H9 (cell line): ENCODE data around the gene PCDHB13. TPM values are rescaled to one million over a fixed set of nuclear protein-coding genes. Genes with fewer than 3 reads are reported as not detected.
"Not testable (repeated sequence)": the region's sequence is repeated elsewhere in the genome, so short reads cannot be mapped to it uniquely, and the experiment has no call there.

ENCODE experiments used
- DNase-seq: peaks from one replicate; pipeline ENCODE4 v3.0.0-alpha.2; 2017
- H2AFZ ChIP-seq: one replicate; pipeline ENCODE4 v1.6.1; 2013; ENCODE audit warnings: mild to moderate bottlenecking, low read length, control low read depth, moderate library complexity
- H2AK5ac ChIP-seq: 2 replicates; pipeline ENCODE4 v1.6.1; 2013; ENCODE audit warnings: low read length, control low read depth, mixed read lengths; ENCODE audit not compliant: insufficient read length
- H2BK120ac ChIP-seq: one replicate; pipeline ENCODE4 v1.6.1; 2013; ENCODE audit warnings: low read depth, mild to moderate bottlenecking, low read length, control low read depth, inconsistent platforms; ENCODE audit not compliant: poor library complexity, severe bottlenecking
- H2BK12ac ChIP-seq: 2 replicates; pipeline ENCODE4 v1.6.1; 2013; ENCODE audit warnings: low read length, control low read depth, mixed read lengths, low read depth; ENCODE audit not compliant: insufficient read length
- H2BK15ac ChIP-seq: 2 replicates; pipeline ENCODE4 v1.6.1; 2013; ENCODE audit warnings: low read depth, low read length, control low read depth
- H2BK20ac ChIP-seq: one replicate; pipeline ENCODE4 v1.6.1; 2013; ENCODE audit warnings: low read depth, mild to moderate bottlenecking, low read length, control low read depth, inconsistent platforms; ENCODE audit not compliant: poor library complexity, severe bottlenecking
- H2BK5ac ChIP-seq: 2 replicates; pipeline ENCODE4 v1.6.1; 2013; ENCODE audit warnings: low read length, control low read depth, mixed read lengths; ENCODE audit not compliant: insufficient read length
- H3K14ac ChIP-seq: 2 replicates; pipeline ENCODE4 v1.6.1; 2013; ENCODE audit warnings: low read length, control low read depth; ENCODE audit not compliant: insufficient read depth
- H3K18ac ChIP-seq: 2 replicates; pipeline ENCODE4 v1.6.1; 2013; ENCODE audit warnings: low read depth, mild to moderate bottlenecking, mixed read lengths, low read length, control low read depth; ENCODE audit not compliant: insufficient read length
- H3K23ac ChIP-seq: 2 replicates; pipeline ENCODE4 v1.6.1; 2013; ENCODE audit warnings: low read length, control low read depth, mixed read lengths, low read depth; ENCODE audit not compliant: insufficient read length
- H3K23me2 ChIP-seq: 2 replicates; pipeline ENCODE4 v1.6.1; 2013; ENCODE audit warnings: low read depth, mild to moderate bottlenecking, mixed read lengths, low read length, control low read depth; ENCODE audit not compliant: insufficient read length, poor library complexity, severe bottlenecking
- H3K27ac ChIP-seq: 2 replicates; pipeline ENCODE4 v1.5.1; 2013; ENCODE audit warnings: low read length, control low read depth, mixed read lengths, low read depth; ENCODE audit not compliant: insufficient read length
- H3K27me3 ChIP-seq: 2 replicates; pipeline ENCODE4 v1.6.1; 2013; ENCODE audit warnings: low read length, control low read depth, inconsistent platforms; ENCODE audit not compliant: insufficient read depth
- H3K4ac ChIP-seq: 2 replicates; pipeline ENCODE4 v1.6.1; 2013; ENCODE audit warnings: low read depth, mild to moderate bottlenecking, control low read depth, inconsistent platforms, low read length, moderate library complexity
- H3K4me1 ChIP-seq: 2 replicates; pipeline ENCODE4 v1.6.1; 2013; ENCODE audit warnings: low read length, control low read depth, inconsistent platforms; ENCODE audit not compliant: insufficient read depth
- H3K4me2 ChIP-seq: 2 replicates; pipeline ENCODE4 v1.6.1; 2013; ENCODE audit warnings: low read length, control low read depth, mixed read lengths; ENCODE audit not compliant: insufficient read length, insufficient read depth
- H3K56ac ChIP-seq: 2 replicates; pipeline ENCODE4 v1.6.1; 2013; ENCODE audit warnings: low read depth, mild to moderate bottlenecking, mixed read lengths, low read length, control low read depth; ENCODE audit not compliant: insufficient read length
- H3K79me1 ChIP-seq: 2 replicates; pipeline ENCODE4 v1.6.1; 2013; ENCODE audit warnings: low read depth, mild to moderate bottlenecking, moderate library complexity, low read length, control low read depth, inconsistent platforms; ENCODE audit not compliant: insufficient read depth, poor library complexity, severe bottlenecking
- H3K79me2 ChIP-seq: 2 replicates; pipeline ENCODE4 v1.6.1; 2013; ENCODE audit warnings: low read length, control low read depth, inconsistent platforms; ENCODE audit not compliant: insufficient read depth
- H3K9ac ChIP-seq: 2 replicates; pipeline ENCODE4 v1.6.1; 2013; ENCODE audit warnings: low read length, control low read depth, mixed read lengths; ENCODE audit not compliant: insufficient read length; ENCODE audit errors: extremely low read depth
- H3K9me3 ChIP-seq: one replicate; pipeline ENCODE4 v1.6.1; 2013; ENCODE audit warnings: low read depth, low read length, inconsistent platforms; ENCODE audit not compliant: control insufficient read depth
- H3T11ph ChIP-seq: one replicate; pipeline ENCODE4 v1.6.1; 2013; ENCODE audit warnings: mild to moderate bottlenecking, low read length, control low read depth, inconsistent platforms
- H4K20me1 ChIP-seq: one replicate; pipeline ENCODE4 v1.6.1; 2013; ENCODE audit not compliant: control insufficient read depth, insufficient read length, insufficient read depth
- H4K5ac ChIP-seq: 2 replicates; pipeline ENCODE4 v1.6.1; 2013; ENCODE audit warnings: low read depth, mild to moderate bottlenecking, mixed read lengths, low read length, control low read depth; ENCODE audit not compliant: insufficient read length
- H4K8ac ChIP-seq: replicated peaks from 2 replicates; pipeline ENCODE4 v1.6.1; 2013; ENCODE audit warnings: low read length, control low read depth, mixed read lengths, low read depth; ENCODE audit not compliant: insufficient read length
- H4K91ac ChIP-seq: 2 replicates; pipeline ENCODE4 v1.6.1; 2013; ENCODE audit warnings: low read depth, mild to moderate bottlenecking, moderate library complexity, mixed read lengths, low read length, control low read depth; ENCODE audit not compliant: insufficient read length
- H3K27ac Mint-ChIP-seq, 3 experiments: 2 replicates in 2 of 3; 3 replicates in 1 of 3; pipeline ENCODE4 v1.8.0; 2020 to 2021; ENCODE audit warnings: mixed read lengths in 3 of 3, mild to moderate bottlenecking in 1 of 3, moderate library complexity in 1 of 3
- H3K27me3 Mint-ChIP-seq: 2 replicates; pipeline ENCODE4 v1.8.0; 2021; ENCODE audit warnings: low read depth, mild to moderate bottlenecking, moderate library complexity, mixed read lengths
- H3K36me3 Mint-ChIP-seq, 3 experiments: 2 replicates in 2 of 3; 3 replicates in 1 of 3; pipeline ENCODE4 v1.8.0; 2020 to 2021; ENCODE audit warnings: low read depth in 3 of 3, mixed read lengths in 3 of 3; ENCODE audit not compliant: insufficient read depth in 1 of 3
- H3K4me1 Mint-ChIP-seq, 2 experiments: 2 replicates each; pipeline ENCODE4 v1.8.0; 2020; ENCODE audit warnings: mixed read lengths in 2 of 2
- H3K4me3 Mint-ChIP-seq, 2 experiments: 2 replicates in 1 of 2; 3 replicates in 1 of 2; pipeline ENCODE4 v1.8.0; 2020 to 2021; ENCODE audit warnings: mild to moderate bottlenecking in 2 of 2, mixed read lengths in 2 of 2, moderate library complexity in 1 of 2
- H3K9me3 Mint-ChIP-seq, 2 experiments: 2 replicates in 1 of 2; 3 replicates in 1 of 2; pipeline ENCODE4 v1.8.0; 2020; ENCODE audit warnings: mild to moderate bottlenecking in 2 of 2, mixed read lengths in 2 of 2, moderate library complexity in 1 of 2
- WGBS: extraction: QIAGEN DNeasy Blood & Tissue Kit; methylation state at CpG from one replicate; pipeline ENCODE4 v1.1.7; 2013; ENCODE audit warnings: missing lambda C conversion rate, low lambda C conversion rate, mixed read lengths; ENCODE audit not compliant: insufficient read length; ENCODE audit errors: extremely low coverage; 5-methylcytosine and 5-hydroxymethylcytosine counted together
- total RNA-seq: library from RNA; stranded (reverse); gene quantifications from 2 replicates; pipeline ENCODE4 v1.2.1, GENCODE V29; 2021
- TF ChIP-seq, protein P1 (sequence below): fragments of 200-600 bp; sonication (generic); conservative IDR thresholded peaks from 3 replicates; pipeline ENCODE4 v1.8.0; 2021; ENCODE audit warnings: antibody characterized with exemption, mild to moderate bottlenecking

PCDHB13 gene
- total RNA-seq, 1 experiment from 2014 or later = 1.7 TPM

DNA sequence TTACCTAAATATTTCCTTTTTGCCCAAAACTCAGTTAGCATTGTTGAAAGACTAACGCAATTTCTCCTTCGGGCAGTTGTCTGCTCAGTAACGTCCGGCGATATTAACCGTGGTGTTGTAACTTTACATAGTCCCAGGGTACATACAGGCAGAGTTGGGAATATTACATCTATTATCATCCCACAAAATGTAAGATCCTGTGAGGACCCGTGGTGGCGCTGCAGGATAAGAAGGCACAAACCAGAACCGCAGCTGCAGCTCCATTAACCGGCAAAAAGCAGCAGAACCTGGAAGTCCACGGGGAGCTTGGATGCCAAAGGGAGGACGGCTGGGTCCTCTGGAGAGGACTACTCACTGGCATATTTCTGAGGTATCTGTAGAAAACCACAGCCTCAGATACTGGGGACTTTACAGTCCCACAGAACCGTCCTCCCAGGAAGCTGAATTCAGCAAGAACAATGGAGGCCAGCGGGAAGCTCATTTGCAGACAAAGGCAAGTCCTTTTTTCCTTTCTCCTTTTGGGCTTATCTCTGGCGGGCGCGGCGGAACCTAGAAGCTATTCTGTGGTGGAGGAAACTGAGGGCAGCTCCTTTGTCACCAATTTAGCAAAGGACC is 36.0 kb upstream of the PCDHB13 start, which contains the start of gene PCDHB8:
TSS of gene PCDHB8 (plus strand) at position 214 of the 615 bp plus-strand sequence. CDS start at position 459, 245 bp downstream.
- H3K27ac ChIP-seq, H3K9me3 ChIP-seq, H4K5ac ChIP-seq, H3K4me3 Mint-ChIP-seq, H2BK20ac ChIP-seq, H3K4me1 ChIP-seq, H3K23ac ChIP-seq, H2BK15ac ChIP-seq, H3K14ac ChIP-seq, H3K4me2 ChIP-seq, H4K20me1 ChIP-seq, H4K91ac ChIP-seq, H2AK5ac ChIP-seq, H3K23me2 ChIP-seq, H4K8ac ChIP-seq, DNase-seq, H3K27me3 Mint-ChIP-seq, H3K9ac ChIP-seq, H2BK120ac ChIP-seq, H2BK12ac ChIP-seq, H3K56ac ChIP-seq, H3K79me1 ChIP-seq, H3K79me2 ChIP-seq, H3K18ac ChIP-seq, H3K27me3 ChIP-seq, H3T11ph ChIP-seq, H3K4me1 Mint-ChIP-seq, H3K27ac Mint-ChIP-seq, H2BK5ac ChIP-seq, H3K4ac ChIP-seq, H2AFZ ChIP-seq: not testable (repeated sequence)
- H3K9me3 Mint-ChIP-seq = peaks cover 20 to 28% of the 10 kb centered on the region in 2 experiments
- no CpG with 5 or more reads among the region's 18 CpGs for WGBS
- TF ChIP-seq, protein P1, sequence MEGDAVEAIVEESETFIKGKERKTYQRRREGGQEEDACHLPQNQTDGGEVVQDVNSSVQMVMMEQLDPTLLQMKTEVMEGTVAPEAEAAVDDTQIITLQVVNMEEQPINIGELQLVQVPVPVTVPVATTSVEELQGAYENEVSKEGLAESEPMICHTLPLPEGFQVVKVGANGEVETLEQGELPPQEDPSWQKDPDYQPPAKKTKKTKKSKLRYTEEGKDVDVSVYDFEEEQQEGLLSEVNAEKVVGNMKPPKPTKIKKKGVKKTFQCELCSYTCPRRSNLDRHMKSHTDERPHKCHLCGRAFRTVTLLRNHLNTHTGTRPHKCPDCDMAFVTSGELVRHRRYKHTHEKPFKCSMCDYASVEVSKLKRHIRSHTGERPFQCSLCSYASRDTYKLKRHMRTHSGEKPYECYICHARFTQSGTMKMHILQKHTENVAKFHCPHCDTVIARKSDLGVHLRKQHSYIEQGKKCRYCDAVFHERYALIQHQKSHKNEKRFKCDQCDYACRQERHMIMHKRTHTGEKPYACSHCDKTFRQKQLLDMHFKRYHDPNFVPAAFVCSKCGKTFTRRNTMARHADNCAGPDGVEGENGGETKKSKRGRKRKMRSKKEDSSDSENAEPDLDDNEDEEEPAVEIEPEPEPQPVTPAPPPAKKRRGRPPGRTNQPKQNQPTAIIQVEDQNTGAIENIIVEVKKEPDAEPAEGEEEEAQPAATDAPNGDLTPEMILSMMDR = peak; percentile 43; the same call in 2 of the 3 replicates
- H3K36me3 Mint-ChIP-seq = peaks cover 4 to 21% (median 10%) of the 10 kb centered on the region in 3 experiments; a peak in 5 of 7 replicates

GRCh38 chr5:141179371-141179770 is 34.3 kb upstream of the PCDHB13 start:
- H3K23ac ChIP-seq, H3K79me2 ChIP-seq, H2BK20ac ChIP-seq, H2BK12ac ChIP-seq, H3K23me2 ChIP-seq, H2BK5ac ChIP-seq, H3K14ac ChIP-seq, H3K9me3 ChIP-seq, H4K91ac ChIP-seq, H3K27me3 ChIP-seq, H3K79me1 ChIP-seq, H3K18ac ChIP-seq, H3K27ac Mint-ChIP-seq, H2AK5ac ChIP-seq, H3T11ph ChIP-seq, DNase-seq, H4K20me1 ChIP-seq, H3K4me3 Mint-ChIP-seq, H4K8ac ChIP-seq, H4K5ac ChIP-seq, H2BK120ac ChIP-seq, H3K56ac ChIP-seq, H3K4me1 ChIP-seq, H2BK15ac ChIP-seq, H3K27me3 Mint-ChIP-seq, H3K9ac ChIP-seq, H3K27ac ChIP-seq, H3K4ac ChIP-seq, H3K4me2 ChIP-seq, H2AFZ ChIP-seq, H3K4me1 Mint-ChIP-seq: not testable (repeated sequence)
- H3K36me3 Mint-ChIP-seq = peaks cover 4 to 19% (median 9%) of the 10 kb centered on the region in 3 experiments
- H3K9me3 Mint-ChIP-seq = peaks cover 15 to 23% of the 10 kb centered on the region in 2 experiments
- no CpG with 5 or more reads among the region's 39 CpGs for WGBS
